HepG2 (cell line): ENCODE data around the gene ZNF548. TPM values are rescaled to one million over a fixed set of nuclear protein-coding genes. Genes with fewer than 3 reads are reported as not detected.

Experiments
- ATAC-seq: fragments of 200-7000 bp; cut with Tn5 transposase; 3 replicates; pipeline ENCODE4 v1.9.1; 2020; ENCODE audit warnings: mild to moderate bottlenecking, moderate library complexity
- BruUV-seq: library from RNA; stranded (reverse); fragments of 400-500 nt; replicated peaks from 2 replicates; lab custom pipeline; 2021; lab: Mats Ljungman, UMichigan
- CTCF ChIA-PET: fragments of 300-600 bp; formaldehyde crosslinking; extraction: SDS; loops from one replicate; lab custom pipeline; 2021; ENCODE audit warnings: low total read pairs, inconsistent platforms, low intra/inter-chr PET ratio; lab: Yijun Ruan, JAX
- POLR2A ChIA-PET: fragments of 350-600 bp; sonication (Branson Sonifier 250); formaldehyde crosslinking; loops from one replicate; lab custom pipeline; 2020; ENCODE audit warnings: antibody characterized with exemption, inconsistent platforms; lab: Yijun Ruan, JAX
- DNase-seq: peaks from one replicate; pipeline ENCODE4 v3.0.0-alpha.2; 2015; ENCODE audit warnings: low spot score
- FAIRE-seq: peaks from 3 replicates; lab custom pipeline; 2011; peaks lifted over from hg19 to GRCh38; lab: Jason Lieb, UNC
- H2AFZ ChIP-seq: one replicate; pipeline ENCODE4 v1.6.1; 2011; ENCODE audit warnings: low read length, inconsistent platforms
- H3K27ac ChIP-seq: fragments of 300-600 bp; 3 replicates; pipeline ENCODE4 v1.8.0; 2011; ENCODE audit warnings: mixed run types, mild to moderate bottlenecking, mixed read lengths, low read length, inconsistent platforms; ENCODE audit not compliant: insufficient read depth; ENCODE audit errors: extremely low read length
- H3K27me3 ChIP-seq, 2 experiments: fragments of 200-600 bp in 1 of 2; 2 replicates in 1 of 2; 3 replicates in 1 of 2; pipeline versions ENCODE4 v1.6.0 to v1.8.0; 2011; ENCODE audit warnings: low read length in 2 of 2, mild to moderate bottlenecking in 2 of 2, moderate library complexity in 2 of 2, inconsistent platforms in 1 of 2; ENCODE audit not compliant: insufficient read depth in 2 of 2, control insufficient read depth in 1 of 2
- H3K36me3 ChIP-seq, 2 experiments: fragments of 200-600 bp in 1 of 2; replicated peaks in 1 of 2; 2 replicates in 1 of 2; 3 replicates in 1 of 2; pipeline versions ENCODE4 v1.5.1 to v1.8.0; 2011; ENCODE audit warnings: low read length in 2 of 2, inconsistent platforms in 1 of 2; ENCODE audit not compliant: insufficient read depth in 2 of 2, control insufficient read depth in 1 of 2
- H3K4me1 ChIP-seq: 2 replicates; pipeline ENCODE4 v1.5.1; 2012; ENCODE audit warnings: low read length, inconsistent platforms; ENCODE audit not compliant: insufficient read depth
- H3K4me2 ChIP-seq: 2 replicates; pipeline ENCODE4 v1.6.0; 2011; ENCODE audit warnings: low read depth, low read length, inconsistent platforms
- H3K4me3 ChIP-seq, 3 experiments: fragments of 200-600 bp in 1 of 3; sonication (generic), shearing (Covaris generic) in 1 of 3; replicated peaks in 1 of 3; 2 replicates each; pipeline ENCODE4 v1.5.1; 2011 to 2016; ENCODE audit warnings: low read length in 3 of 3, inconsistent platforms in 2 of 3, low read depth in 2 of 3, mild to moderate bottlenecking in 2 of 3, control low read depth in 1 of 3, mixed read lengths in 1 of 3; ENCODE audit not compliant: insufficient read depth in 1 of 3
- H3K79me2 ChIP-seq: one replicate; pipeline ENCODE4 v1.6.1; 2011; ENCODE audit warnings: low read length, inconsistent platforms; ENCODE audit not compliant: insufficient read depth
- H3K9ac ChIP-seq: 2 replicates; pipeline ENCODE4 v1.6.0; 2011; ENCODE audit warnings: mild to moderate bottlenecking, low read depth, low read length, inconsistent platforms; ENCODE audit not compliant: insufficient read depth
- H3K9me3 ChIP-seq: 2 replicates; pipeline ENCODE4 v1.5.1; 2012; ENCODE audit warnings: mild to moderate bottlenecking, low read length
- H4K20me1 ChIP-seq: 2 replicates; pipeline ENCODE4 v1.6.0; 2011; ENCODE audit warnings: inconsistent platforms, mild to moderate bottlenecking, low read length, moderate library complexity; ENCODE audit not compliant: insufficient read depth
- ARHGAP35 ChIP-seq: sonication (generic); formaldehyde crosslinking; IDR thresholded peaks from 2 replicates; pipeline ENCODE4 v1.9.0; 2022; ENCODE audit warnings: mild to moderate bottlenecking, inconsistent platforms, moderate library complexity, missing genetic modification reagents, borderline replicate concordance
- FOXK1 ChIP-seq: sonication (generic); formaldehyde crosslinking; IDR thresholded peaks from 2 replicates; pipeline ENCODE4 v1.4.0; 2020; ENCODE audit warnings: low read depth, missing genetic modification reagents, borderline replicate concordance
- MED8 ChIP-seq: sonication (generic); formaldehyde crosslinking; IDR thresholded peaks from 2 replicates; pipeline ENCODE4 v1.8.1; 2023; ENCODE audit warnings: mild to moderate bottlenecking, missing genetic modification reagents; ENCODE audit not compliant: insufficient replicate concordance
- SKIL ChIP-seq: sonication (generic); formaldehyde crosslinking; IDR thresholded peaks from 2 replicates; pipeline ENCODE4 v1.8.0; 2022; ENCODE audit warnings: missing genetic modification reagents, mild to moderate bottlenecking, moderate library complexity, borderline replicate concordance
- ZBTB4 ChIP-seq: sonication (generic); formaldehyde crosslinking; IDR thresholded peaks from 2 replicates; pipeline ENCODE4 v1.4.0; 2020; ENCODE audit warnings: missing genetic modification reagents, mild to moderate bottlenecking, borderline replicate concordance
- ZEB1 ChIP-seq: IDR thresholded peaks from 2 replicates; pipeline ENCODE4 v1.6.1; 2012; ENCODE audit warnings: mild to moderate bottlenecking, low read depth, inconsistent platforms; ENCODE audit not compliant: insufficient replicate concordance
- ZNF292 ChIP-seq: sonication (generic); formaldehyde crosslinking; IDR thresholded peaks from 2 replicates; pipeline ENCODE4 v1.8.1; 2022; ENCODE audit warnings: mild to moderate bottlenecking, low read depth, missing genetic modification reagents, borderline replicate concordance
- ZNF563 ChIP-seq: sonication (generic); formaldehyde crosslinking; IDR thresholded peaks from 2 replicates; pipeline ENCODE4 v1.8.0; 2022; ENCODE audit warnings: mild to moderate bottlenecking, moderate library complexity, missing genetic modification reagents
- WGBS: methylation state at CpG from one replicate; pipeline ENCODE4 v1.1.6; 2017; ENCODE audit warnings: low lambda C conversion rate; 5-methylcytosine and 5-hydroxymethylcytosine counted together
- in situ Hi-C: cut with HindIII; loops from 2 replicates; pipeline ENCODE4 v1.10.0; 2017; ENCODE audit warnings: low pct_unique_long_range_greater_than_20kb; ENCODE audit not compliant: extremely low pct_ligation_motif_present
- intact Hi-C: fragments of 100-400 bp; cut with micrococcal nuclease; formaldehyde crosslinking; loops from one replicate; pipeline ENCODE4 v1.10.0; 2022; ENCODE audit not compliant: unreplicated experiment
- polyA plus RNA-seq, 8 experiments: library from polyadenylated mRNA; depleted of rRNA in 3 of 8; stranded (reverse) in 7 of 8; unstranded in 1 of 8; fragments of >200 nt; fragmentation: Illumina TruSeq in 4 of 8; extraction: Trizol in 4 of 8; gene quantifications; 2 replicates each; pipeline versions ENCODE4 v1.2.1 to v1.2.3, GENCODE V29; 2011 to 2016; ENCODE audit warnings: low read depth in 4 of 8, missing spikeins in 1 of 8, mixed read lengths in 1 of 8; ENCODE audit not compliant: insufficient read depth in 1 of 8
- total RNA-seq, 5 experiments: library from RNA; depleted of rRNA; stranded (reverse); fragments of >200 nt; fragmentation: Illumina TruSeq; extraction: Trizol; gene quantifications; 2 replicates each; pipeline ENCODE4 v1.2.3, GENCODE V29; 2016; ENCODE audit warnings: low read depth in 1 of 5

ZNF548 gene
- total and polyA plus RNA-seq, 2 of the 13 experiments (the other 11 are each of a cell fraction or from before 2014, with no cell fraction given), result 19.6 to 24.9 TPM

DNA sequence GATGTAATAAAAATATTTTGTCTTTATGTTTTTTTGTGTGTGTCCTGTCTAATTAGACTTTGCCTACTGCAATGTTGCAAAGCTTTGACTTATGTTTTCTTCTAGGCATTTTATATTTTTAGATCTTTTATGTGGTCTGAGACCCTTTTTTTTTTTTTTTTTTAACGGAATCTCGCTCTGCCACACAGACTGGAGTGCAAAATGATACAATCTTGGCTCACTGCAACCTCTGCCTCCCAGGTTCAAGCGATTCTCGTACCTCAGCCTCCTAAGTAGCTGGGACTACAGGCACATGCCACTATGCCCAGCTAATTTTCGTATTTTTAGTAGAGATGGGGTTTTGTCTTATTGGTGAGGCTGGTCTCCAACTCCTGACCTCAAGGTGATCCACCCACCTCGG lies 47.1 kb upstream of the ZNF548 start:
- intact Hi-C loops (no loop called here), in situ Hi-C loops (no loop called here)
- Histone ChIP-seq H3K4me3 (no peak overlapping the region), H3K27ac (no peak overlapping the region), H3K4me2 (no peak overlapping the region), H4K20me1 (no peaks in the 10 kb centered on the region), H3K36me3 (no peaks in the 10 kb centered on the region), H3K79me2 (no peaks in the 10 kb centered on the region), H3K9me3 (no peaks in the 10 kb centered on the region), H3K27me3 (peaks cover 0 to 3% of the 10 kb centered on the region in 2 experiments; a peak in 2 of 5 replicates), H2AFZ (no peak overlapping the region), H3K4me1 (no peaks in the 10 kb centered on the region), H3K9ac (no peak overlapping the region)
- ATAC-seq (no peak), FAIRE-seq (no peak), DNase-seq (no peak)
- no TSS peak for BruUV-seq
- 12% methylated on average over 6 of the region's 6 CpGs for WGBS
- no peak for TF ChIP-seq ZEB1
- TF ChIP-seq ZNF292 (CRISPR knock-in tag), result no peak
- no peak for TF ChIP-seq ZNF563 (CRISPR knock-in tag)
- no peak for TF ChIP-seq SKIL (CRISPR knock-in tag)
- no peak for TF ChIP-seq ARHGAP35 (CRISPR knock-in tag)
- no peak for TF ChIP-seq MED8 (CRISPR knock-in tag)
- TF ChIP-seq ZBTB4 (CRISPR knock-in tag), result no peak
- no peak for TF ChIP-seq FOXK1 (CRISPR knock-in tag)
- ChIA-PET POLR2A (no interaction called here), CTCF (no interaction called here)
